ENCODE data around the gene FMC1.

FMC1 gene

DNA sequence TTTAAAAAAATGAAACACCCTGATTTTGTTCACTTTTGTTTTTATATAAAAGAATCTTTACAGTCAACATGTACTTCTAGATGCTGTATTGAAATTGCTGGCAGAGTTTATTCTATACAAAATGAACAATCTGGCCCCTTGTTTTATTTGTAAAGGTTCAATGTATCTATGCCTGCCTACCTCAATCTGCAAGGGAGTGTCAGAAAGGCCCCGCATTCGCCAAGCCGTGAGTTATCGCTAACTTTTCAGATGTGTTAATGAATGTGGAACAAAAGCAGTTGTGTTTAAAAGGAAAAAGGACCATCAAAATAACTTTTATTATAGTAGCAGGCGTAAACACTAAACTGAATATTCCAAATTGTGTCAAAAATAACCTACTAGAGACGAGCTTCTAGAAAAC is 33.1 kb downstream of the FMC1 start:
- no peak for DNase-seq (ENCODE audit: low read depth, low spot score)

DNA sequence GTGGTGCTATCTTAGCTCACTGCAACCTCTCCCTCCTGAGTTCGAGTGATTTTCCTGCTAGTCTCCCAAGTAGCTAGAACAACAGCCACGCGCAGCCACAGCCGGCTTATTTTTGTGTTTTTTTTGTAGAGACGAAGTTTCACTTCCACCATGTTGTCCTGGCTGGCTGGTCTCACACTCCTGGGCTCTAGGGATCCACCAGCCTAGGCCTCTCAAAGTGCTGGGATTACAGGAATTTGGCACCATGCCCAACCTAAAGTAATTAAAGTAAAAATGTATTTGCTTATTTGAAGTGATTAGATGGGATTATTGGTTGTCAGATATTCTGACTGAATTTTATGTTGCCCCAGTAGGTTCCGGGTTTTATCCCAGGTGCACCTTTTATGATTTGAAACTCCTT is 41.3 kb downstream of the FMC1 start:
- no peak for DNase-seq (ENCODE audit: low read depth, low spot score)

DNA sequence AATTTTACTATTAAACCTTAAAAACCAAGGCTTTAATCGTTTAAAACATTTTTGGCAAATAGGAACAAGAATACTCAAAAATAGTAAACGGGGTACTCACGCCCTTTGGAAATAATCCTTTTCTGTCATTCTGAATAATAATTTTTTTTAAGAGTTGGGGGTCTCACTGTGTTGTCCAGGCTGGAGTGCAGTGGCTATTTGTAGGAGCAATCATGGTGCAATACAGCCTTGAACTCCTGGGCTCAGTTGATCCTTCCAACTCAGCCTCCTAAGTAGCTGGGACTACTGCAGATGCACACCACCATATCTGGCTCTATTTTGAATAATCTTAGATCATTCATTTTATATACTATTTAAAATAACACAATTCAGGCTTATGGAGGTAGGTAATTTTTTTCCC is 43.5 kb downstream of the FMC1 start:
- no peak for DNase-seq (ENCODE audit: low read depth, low spot score)

DNA sequence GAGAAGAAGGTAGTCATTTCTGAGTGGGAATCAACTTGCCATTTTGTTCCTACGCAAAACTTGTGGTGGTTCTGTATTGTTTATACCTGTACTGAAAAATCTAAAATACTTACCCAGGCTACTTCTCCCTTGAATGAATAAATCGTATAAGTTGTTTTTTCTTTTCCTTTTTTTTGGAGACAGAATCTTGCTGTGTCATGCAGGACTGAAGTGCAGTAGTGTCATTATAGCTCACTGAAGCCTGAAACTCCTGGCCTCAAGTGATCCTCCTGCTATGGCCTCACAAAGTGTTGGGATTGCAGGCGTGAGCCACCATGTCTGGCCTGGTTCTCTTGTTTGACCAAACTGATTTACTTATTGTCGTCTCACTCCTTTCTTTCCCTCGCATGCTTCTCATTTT is 46.5 kb downstream of the FMC1 start:
- DNase-seq (ENCODE audit: low read depth, low spot score): no peak

DNA sequence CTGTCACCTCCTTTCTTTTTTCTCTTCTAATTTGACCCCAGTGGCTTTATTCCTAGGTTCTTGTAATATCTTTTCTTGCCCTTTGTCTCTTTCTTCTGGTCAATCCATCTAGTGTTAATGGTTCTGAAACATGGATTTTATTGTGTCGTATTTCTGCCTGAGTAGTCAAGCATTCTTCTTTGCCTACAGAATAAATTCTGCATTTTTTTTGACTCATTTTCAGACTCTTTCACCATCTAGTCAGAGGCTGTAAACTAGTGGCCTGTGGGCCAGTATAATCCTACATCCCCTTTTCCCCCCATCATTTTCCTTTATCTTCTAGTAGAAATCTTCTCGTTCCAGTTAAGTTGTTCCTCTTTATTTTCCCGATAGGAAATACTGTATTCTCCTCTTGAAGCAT is 48.0 kb downstream of the FMC1 start:
- DNase-seq (ENCODE audit: low read depth, low spot score): no peak

DNA sequence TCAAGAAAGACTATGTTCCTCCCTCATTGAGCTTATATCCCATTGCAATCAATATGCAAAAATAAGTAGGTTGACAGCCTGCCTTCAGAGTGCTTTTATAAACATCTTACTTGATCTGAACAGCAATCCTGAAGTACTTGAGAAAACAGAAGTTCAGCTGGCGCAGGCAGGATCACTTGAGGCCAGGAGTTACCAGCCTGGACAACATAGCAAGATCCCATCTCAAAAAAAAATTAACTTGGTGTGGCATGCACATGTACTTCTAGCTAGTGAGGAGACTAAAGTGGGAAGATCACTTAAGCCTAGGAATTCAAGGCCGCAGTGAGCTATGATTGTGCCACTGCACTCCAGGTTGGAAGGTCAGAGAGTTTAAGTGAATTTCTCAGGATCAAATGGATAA is 48.6 kb downstream of the FMC1 start:
- no peak for DNase-seq (ENCODE audit: low read depth, low spot score)

DNA sequence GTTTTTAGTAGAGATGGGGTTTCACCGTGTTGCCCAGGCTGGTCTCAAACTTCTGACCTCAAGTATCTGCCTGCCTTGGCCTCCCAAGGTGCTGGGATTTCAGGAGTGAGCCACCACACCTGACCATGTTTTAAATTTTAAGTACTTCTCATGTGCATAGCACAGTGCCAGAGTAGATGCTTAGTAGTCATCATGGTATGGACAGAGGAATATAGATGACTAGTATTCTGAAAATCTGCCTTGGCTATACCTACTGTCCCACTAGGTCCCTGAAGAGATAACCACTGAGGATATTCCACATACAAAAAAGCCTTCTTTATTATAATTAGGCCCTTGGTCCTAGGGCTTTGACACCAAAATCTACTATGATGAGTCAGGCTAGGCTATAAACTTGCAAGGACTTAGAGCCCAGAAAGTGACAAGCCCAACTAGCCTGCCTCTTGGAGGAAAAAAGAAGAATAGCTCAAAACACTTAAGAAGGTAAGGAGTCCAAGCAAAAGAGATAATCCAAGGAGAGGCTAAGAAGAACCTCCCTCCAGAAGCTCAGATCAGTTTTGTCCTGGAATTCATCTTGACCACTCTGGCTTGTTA is 52.6 kb downstream of the FMC1 start:
- DNase-seq (ENCODE audit: low read depth, low spot score): no peak

DNA sequence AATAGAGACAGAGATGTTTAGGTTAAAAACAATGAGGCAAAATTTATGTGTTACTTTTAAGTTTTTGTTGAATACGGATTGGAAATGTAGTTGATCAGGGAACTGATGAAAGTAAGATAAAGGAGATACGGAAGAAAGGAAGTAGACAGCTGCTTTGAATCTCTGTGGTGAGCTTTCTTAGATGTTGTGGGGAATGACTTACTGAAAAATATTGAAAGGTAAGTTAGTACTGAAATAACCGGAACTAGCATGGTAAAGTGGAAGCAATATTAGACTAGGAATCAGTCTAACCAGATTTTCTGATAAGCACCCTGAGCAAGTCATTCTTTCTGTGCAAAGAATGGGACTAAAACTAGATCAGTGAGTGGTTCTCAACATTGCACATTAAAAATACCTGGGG is 53.4 kb downstream of the FMC1 start:
- no peak for DNase-seq (ENCODE audit: low read depth, low spot score)

All from brain pericyte (primary cell).